PC-9 (cell line): ENCODE results near the gene PLEKHG4B.

Source experiments
- EZH2 ChIP-seq: fragments of 200-600 bp; sonication (generic); IDR thresholded peaks from 2 replicates; pipeline ENCODE4 v1.8.0; 2017; ENCODE audit warnings: antibody characterized with exemption, low read depth
- TF ChIP-seq, protein P1 (sequence below): fragments of 200-600 bp; sonication (generic); conservative IDR thresholded peaks from 2 replicates; pipeline ENCODE4 v1.6.1; 2017; ENCODE audit warnings: mixed run types, antibody characterized with exemption, mild to moderate bottlenecking, moderate library complexity

- TF ChIP-seq, protein P1, sequence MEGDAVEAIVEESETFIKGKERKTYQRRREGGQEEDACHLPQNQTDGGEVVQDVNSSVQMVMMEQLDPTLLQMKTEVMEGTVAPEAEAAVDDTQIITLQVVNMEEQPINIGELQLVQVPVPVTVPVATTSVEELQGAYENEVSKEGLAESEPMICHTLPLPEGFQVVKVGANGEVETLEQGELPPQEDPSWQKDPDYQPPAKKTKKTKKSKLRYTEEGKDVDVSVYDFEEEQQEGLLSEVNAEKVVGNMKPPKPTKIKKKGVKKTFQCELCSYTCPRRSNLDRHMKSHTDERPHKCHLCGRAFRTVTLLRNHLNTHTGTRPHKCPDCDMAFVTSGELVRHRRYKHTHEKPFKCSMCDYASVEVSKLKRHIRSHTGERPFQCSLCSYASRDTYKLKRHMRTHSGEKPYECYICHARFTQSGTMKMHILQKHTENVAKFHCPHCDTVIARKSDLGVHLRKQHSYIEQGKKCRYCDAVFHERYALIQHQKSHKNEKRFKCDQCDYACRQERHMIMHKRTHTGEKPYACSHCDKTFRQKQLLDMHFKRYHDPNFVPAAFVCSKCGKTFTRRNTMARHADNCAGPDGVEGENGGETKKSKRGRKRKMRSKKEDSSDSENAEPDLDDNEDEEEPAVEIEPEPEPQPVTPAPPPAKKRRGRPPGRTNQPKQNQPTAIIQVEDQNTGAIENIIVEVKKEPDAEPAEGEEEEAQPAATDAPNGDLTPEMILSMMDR, result no peak
- TF ChIP-seq EZH2, result no peak
Measured at GRCh38 chr5:174876-175465, 83.0 kb downstream of the PLEKHG4B start.
